HG02798 (cell line): ENCODE data around the gene NRDE2.
"Not testable (repeated sequence)": the region's sequence is repeated elsewhere in the genome, so short reads cannot be mapped to it uniquely, and the experiment has no call there.

Source experiments
- ATAC-seq: cut with Tn5 transposase; IDR thresholded peaks from one replicate; pipeline ENCODE4 v1.9.1; 2021; ENCODE audit warnings: mild to moderate bottlenecking; ENCODE audit not compliant: unreplicated experiment, poor library complexity

The NRDE2 gene

DNA sequence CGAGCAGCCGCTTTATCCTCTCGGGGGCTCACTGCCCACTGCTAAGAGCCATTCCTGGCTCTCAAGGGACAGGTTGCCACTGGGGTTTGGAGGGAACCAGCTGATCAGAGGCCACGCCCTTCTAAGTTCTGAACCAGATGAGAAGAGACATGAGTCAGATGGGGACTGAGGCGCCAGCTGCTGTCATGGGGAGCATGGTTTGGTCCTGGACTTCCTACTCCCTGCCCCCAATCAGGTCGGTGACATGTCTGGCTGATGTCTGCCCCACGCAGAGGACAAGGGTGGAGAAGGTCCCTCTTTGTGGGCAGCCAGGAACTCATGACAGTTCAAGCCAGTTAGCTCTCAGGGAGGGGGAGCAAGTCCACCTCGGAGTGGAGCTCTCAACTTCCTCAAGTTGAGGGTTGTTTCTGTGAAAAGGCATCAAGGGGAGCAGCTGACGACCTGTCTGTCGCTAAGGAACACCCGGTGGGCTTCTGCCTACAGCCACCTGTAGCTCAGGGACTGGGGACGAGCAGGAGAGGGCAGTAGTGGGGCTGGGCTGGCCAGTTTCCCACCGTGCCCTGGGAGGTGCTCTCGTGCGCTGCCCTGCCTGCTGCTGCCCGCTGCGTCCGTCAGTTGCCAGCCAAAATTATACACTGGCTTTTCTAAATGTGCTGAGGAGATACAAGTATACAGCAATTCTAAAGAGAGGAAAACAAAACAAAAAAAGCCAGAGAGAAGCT lies 54.9 kb downstream of the NRDE2 start:
- no peak for ATAC-seq

- no peak for ATAC-seq
These were observed 55.9 kb downstream of the NRDE2 start for GRCh38 chr14:90275820-90276219.

DNA sequence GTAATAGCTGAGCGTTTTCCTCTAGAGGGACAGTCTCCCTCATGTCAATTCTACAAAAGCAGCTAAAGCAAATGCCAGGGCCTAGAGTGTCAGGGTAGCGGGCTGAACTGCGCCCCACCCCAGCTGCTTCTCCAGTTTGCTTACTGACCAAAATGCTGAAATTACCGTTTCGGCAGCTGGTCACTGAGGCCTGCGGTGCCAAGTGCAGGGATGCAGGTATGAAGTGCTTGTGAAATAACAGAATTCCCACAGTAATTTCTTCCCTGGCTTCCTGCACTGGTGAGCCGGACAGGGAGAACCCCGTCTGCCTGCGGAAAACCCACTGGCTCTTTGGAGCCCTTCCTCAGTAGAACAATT lies 56.3 kb downstream of the NRDE2 start:
- no peak for ATAC-seq

DNA sequence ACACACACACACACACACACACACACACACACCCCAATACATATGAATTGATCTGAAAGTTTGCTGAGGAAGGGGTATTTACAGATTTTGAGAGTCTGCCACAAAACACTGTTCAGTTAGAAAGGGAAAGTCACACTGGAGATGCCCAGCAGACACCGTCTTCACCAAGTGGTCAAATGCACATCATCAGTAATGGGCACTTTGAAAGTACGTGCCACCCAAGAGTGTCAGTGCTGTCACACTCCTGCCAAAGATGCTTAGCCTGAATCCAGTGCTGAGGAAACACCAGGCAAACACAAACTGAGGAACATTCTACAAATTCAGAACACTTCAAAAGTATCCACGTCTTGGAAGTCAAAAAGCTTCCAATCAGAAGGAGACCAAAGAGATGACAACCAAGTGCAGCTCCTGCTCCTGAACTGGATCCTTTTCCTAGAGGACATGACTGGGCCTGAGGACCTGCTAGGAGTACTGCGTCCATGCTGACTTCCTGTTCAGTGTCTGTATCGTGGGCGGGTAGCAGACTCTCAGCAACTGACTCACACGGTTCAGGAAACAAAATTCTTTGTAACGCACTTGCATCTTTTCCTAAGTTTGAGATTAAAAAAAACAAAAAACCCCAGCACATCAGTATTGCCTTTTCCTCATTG lies 56.8 kb downstream of the NRDE2 start:
- ATAC-seq: no peak

- no peak for ATAC-seq
These were observed 57.7 kb downstream of the NRDE2 start for GRCh38 chr14:90274019-90274418.

- ATAC-seq: no peak
These were observed 58.2 kb downstream of the NRDE2 start for GRCh38 chr14:90273532-90273931.

GRCh38 chr14:90272523-90272922 lies 59.2 kb downstream of the NRDE2 start:
- no peak for ATAC-seq

DNA sequence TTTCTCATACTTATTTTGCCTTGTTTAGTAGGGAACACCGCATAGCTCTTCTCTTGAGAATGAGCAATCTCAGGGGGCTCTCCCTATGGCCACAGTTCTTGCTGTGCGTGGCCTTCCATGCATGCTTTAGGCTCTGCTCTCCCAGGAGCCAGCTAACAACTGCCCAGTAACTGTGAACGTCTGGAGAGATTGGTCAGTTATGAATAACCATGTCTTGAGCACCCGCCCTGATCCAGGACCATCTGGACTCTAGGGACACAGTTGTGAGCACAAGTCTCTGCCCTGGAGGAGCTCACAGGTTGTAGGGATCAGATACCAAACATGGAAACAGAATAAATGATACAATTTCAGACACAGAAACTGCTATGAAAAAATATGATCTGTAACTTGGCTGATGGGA lies 63.3 kb downstream of the NRDE2 start:
- no peak for ATAC-seq

DNA sequence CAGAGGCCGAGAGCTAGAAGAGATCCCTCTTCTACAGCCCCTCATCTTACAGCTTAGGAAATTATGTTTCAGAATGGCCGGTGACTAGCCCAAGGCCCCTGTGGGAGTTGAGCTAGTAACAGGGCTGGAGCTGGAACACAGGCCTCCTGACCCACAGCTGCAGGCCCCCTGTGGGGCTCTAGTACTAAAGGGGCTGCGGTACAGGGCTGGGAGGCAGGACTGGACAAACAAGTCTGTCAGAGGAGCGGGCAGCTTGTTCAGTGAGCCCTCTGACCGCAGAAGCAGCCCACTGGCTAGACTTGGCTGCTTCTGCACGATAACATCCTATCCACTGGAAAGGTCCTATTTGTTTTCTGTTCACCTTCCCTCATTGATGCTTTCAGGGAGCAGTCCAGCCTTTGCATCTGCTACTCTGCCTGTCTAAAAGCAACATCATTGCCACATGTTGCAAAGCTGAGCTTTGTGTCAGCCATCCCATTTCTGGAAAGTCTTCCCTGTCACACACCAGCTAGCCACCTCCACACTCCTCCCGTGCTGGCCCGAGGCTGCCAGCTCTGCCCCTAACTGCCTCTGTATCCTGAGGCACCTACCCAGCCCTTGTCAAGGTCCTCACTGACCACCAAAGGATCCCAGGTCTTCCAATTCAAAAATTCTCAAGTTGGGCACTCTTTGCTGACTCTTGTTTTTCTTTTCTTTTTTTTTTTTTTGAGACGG lies 65.1 kb downstream of the NRDE2 start:
- no peak for ATAC-seq

DNA sequence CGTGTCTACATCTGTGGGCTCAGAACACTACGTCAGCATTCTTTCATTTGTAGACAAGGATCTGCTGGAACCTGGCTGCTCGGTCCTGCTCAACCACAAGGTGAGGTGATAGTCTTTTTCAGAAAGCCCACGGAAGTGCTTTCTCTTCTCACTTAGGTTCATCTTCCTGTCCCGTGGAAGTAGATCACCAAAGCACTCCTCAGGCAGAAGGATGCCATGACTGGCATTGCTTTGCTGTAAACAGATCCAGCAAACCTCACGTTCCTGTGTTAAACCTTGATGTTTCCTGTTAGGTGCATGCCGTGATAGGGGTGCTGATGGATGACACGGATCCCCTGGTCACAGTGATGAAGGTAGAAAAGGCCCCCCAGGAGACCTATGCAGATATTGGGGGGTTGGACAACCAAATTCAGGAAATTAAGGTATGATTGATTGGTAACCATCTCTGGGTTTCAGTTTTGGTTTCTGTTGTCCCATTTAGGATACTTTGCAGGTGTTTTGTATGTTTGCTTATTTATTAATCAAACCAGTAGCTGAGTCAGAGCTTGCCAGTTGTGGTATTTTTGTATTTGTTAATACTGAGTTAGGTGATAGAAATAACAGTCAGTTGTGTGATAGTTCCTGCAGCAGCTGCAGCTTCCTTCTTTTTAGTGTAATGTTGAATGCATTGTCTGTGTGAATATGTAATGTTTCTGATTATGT lies 67.8 kb downstream of the NRDE2 start:
- ATAC-seq: peak; percentile 74

- ATAC-seq: peak; percentile 97
These were observed 75.2 kb downstream of the NRDE2 start, which contains the start of gene PSMC1 for GRCh38 chr14:90256354-90257131. TSS of gene PSMC1 (plus strand) at chr14:90256553. CDS start at chr14:90256598, 45 bp downstream.

- no peak for ATAC-seq
These were observed 75.9 kb downstream of the NRDE2 start for GRCh38 chr14:90255871-90256270.

GRCh38 chr14:90253826-90254225 lies 77.9 kb downstream of the NRDE2 start:
- ATAC-seq: no peak

GRCh38 chr14:90248594-90248993 lies 83.1 kb downstream of the NRDE2 start:
- ATAC-seq: no peak

- ATAC-seq: not testable (repeated sequence)
These were observed 84.3 kb downstream of the NRDE2 start for GRCh38 chr14:90247441-90247840.

DNA sequence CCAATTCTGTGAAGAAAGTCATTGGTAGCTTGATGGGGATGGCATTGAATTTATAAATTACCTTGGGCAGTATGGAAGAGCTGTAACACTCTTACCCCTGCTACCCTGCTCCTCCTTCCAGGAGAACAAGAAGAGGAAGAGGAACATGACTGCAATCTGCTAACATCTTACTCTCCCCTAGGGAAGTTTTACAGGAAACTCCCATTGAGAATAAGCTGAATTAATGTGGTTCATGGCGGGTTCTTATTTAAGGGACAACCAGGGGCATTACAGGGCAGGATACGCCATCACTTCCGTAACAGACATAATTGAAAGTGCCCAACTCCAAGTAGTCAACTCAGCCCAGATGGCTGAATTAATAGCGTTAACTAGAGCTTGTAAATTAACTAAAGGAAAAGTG lies 84.8 kb downstream of the NRDE2 start:
- ATAC-seq: no peak

- no peak for ATAC-seq
These were observed 89.3 kb downstream of the NRDE2 start for GRCh38 chr14:90242444-90242843.

DNA sequence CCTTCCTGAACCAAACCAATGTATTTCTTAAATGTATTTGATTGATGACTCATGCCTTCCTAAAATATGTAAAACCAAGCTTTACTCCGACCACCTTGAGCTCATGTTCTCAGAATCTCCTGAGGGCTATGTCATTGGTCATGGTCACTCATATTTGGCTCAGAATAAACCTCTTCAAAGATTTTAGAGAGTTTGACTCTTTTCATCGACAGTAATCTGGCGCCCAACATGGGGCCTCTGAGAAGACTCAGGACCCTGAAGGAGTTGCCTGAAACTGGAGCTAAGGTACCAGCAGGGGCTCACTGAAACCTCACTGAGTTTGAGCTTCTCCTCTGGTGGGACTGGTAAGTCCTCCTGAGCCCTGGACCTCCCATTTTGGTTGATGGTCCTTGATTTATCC lies 92.6 kb downstream of the NRDE2 start:
- no peak for ATAC-seq

- no peak for ATAC-seq
These were observed 96.4 kb downstream of the NRDE2 start for GRCh38 chr14:90235179-90235976.
